Osteocyte (in vitro differentiated cells): ENCODE results near the gene MANF. TPM values are rescaled to one million over a fixed set of nuclear protein-coding genes. Genes with fewer than 3 reads are reported as not detected.

Experiments used
- DNase-seq: peaks from one replicate; pipeline ENCODE4 v3.0.0; 2021; ENCODE audit warnings: mixed read lengths; ENCODE audit not compliant: unreplicated experiment; ENCODE audit errors: extremely low spot score
- H3K27ac Mint-ChIP-seq: one replicate; pipeline ENCODE4 v1.8.0; 2021; ENCODE audit warnings: mild to moderate bottlenecking, mixed read lengths; ENCODE audit not compliant: unreplicated experiment
- H3K27me3 Mint-ChIP-seq: one replicate; pipeline ENCODE4 v1.8.0; 2021; ENCODE audit warnings: mixed read lengths; ENCODE audit not compliant: unreplicated experiment
- H3K36me3 Mint-ChIP-seq: one replicate; pipeline ENCODE4 v1.8.0; 2021; ENCODE audit warnings: mixed read lengths; ENCODE audit not compliant: unreplicated experiment
- H3K4me1 Mint-ChIP-seq: one replicate; pipeline ENCODE4 v1.8.0; 2021; ENCODE audit warnings: mixed read lengths; ENCODE audit not compliant: unreplicated experiment
- H3K4me3 Mint-ChIP-seq: one replicate; pipeline ENCODE4 v1.8.0; 2021; ENCODE audit warnings: mild to moderate bottlenecking, moderate library complexity, mixed read lengths; ENCODE audit not compliant: unreplicated experiment
- H3K9me3 Mint-ChIP-seq: one replicate; pipeline ENCODE4 v1.8.0; 2021; ENCODE audit warnings: mixed read lengths; ENCODE audit not compliant: unreplicated experiment
- total RNA-seq: library from RNA; stranded (reverse); gene quantifications from 2 replicates; pipeline ENCODE4 v1.2.1, GENCODE V29; 2021
- TF ChIP-seq, protein P1 (sequence below): fragments of 200-600 bp; sonication (generic); IDR thresholded peaks from 2 replicates; pipeline ENCODE4 v1.5.0; 2021; ENCODE audit warnings: antibody characterized with exemption, mild to moderate bottlenecking, moderate library complexity

MANF gene
- total RNA-seq, 1 donor from 2014 or later, result 94.8 TPM

DNA sequence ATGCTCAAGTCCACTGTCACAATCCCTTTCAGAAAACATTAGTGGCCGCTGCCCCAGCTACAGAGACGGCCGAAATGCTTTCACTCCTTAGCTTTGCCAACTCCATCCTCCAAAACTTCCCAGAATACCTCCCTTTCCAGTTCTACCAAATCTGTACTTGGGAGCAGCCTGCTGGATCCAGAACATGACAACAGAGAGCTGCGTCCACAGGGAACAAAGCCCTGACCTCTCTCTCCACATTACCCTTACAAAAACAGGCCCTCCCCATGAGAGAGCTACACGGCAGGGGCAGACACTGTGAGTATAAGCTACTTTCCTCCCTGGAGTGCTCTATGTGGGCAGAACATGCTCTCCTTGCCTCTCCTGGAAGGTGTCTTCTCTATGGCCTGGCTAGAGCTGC lies 12.3 kb downstream of the MANF start:
- TF ChIP-seq, protein P1, sequence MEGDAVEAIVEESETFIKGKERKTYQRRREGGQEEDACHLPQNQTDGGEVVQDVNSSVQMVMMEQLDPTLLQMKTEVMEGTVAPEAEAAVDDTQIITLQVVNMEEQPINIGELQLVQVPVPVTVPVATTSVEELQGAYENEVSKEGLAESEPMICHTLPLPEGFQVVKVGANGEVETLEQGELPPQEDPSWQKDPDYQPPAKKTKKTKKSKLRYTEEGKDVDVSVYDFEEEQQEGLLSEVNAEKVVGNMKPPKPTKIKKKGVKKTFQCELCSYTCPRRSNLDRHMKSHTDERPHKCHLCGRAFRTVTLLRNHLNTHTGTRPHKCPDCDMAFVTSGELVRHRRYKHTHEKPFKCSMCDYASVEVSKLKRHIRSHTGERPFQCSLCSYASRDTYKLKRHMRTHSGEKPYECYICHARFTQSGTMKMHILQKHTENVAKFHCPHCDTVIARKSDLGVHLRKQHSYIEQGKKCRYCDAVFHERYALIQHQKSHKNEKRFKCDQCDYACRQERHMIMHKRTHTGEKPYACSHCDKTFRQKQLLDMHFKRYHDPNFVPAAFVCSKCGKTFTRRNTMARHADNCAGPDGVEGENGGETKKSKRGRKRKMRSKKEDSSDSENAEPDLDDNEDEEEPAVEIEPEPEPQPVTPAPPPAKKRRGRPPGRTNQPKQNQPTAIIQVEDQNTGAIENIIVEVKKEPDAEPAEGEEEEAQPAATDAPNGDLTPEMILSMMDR, result no peak
- DNase-seq, result no peak
- Mint-ChIP-seq H3K4me1 (peaks cover 27% of the 10 kb centered on the region), H3K36me3 (peaks cover 34% of the 10 kb centered on the region), H3K4me3 (no peak overlapping the region), H3K27me3 (no peaks in the 10 kb centered on the region), H3K9me3 (no peaks in the 10 kb centered on the region), H3K27ac (peak overlapping the region; percentile 9)

DNA sequence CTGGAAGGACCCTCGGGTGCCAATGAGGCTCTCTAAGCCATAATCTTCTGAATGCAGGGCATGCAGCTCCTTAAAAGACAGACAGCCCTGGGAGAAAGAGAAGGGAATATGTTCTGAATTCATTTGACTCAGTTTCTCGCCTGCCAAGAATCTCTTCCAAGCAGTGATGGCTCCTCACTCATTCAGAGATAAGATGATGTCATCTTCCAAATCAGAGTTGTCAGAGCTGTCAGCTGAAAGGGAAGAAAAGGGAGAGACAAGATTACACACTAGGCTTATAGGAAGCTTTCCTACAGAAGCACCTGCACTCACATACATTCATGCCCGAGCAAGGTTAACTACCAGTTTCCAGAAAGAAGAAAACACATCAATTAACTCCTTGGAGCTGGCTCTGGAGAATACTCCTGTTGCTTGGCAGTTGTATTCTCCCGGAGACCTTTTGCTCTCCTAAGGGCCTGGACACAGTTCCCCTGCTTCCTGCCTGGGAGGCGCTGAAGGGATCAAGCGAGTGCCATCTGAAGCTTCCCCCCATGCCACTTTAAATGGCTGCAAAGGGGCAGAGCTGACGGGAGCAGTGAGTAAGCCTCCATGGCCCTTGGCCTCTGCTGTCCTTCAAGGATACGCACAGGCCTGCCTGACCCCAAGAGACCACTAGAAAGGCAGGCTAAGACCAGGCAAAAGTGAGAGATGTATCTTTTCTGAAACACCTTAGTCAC lies 13.7 kb downstream of the MANF start:
- H3K36me3 Mint-ChIP-seq, result peaks cover 31% of the 10 kb centered on the region
- H3K4me3 Mint-ChIP-seq, result no peak overlapping the region
- H3K4me1 Mint-ChIP-seq, result peaks cover 19% of the 10 kb centered on the region
- H3K27me3 Mint-ChIP-seq, result no peaks in the 10 kb centered on the region
- no peak for DNase-seq
- no peaks in the 10 kb centered on the region for H3K9me3 Mint-ChIP-seq
- TF ChIP-seq, protein P1, result no peak
- H3K27ac Mint-ChIP-seq, result peak overlapping the region; percentile 11

DNA sequence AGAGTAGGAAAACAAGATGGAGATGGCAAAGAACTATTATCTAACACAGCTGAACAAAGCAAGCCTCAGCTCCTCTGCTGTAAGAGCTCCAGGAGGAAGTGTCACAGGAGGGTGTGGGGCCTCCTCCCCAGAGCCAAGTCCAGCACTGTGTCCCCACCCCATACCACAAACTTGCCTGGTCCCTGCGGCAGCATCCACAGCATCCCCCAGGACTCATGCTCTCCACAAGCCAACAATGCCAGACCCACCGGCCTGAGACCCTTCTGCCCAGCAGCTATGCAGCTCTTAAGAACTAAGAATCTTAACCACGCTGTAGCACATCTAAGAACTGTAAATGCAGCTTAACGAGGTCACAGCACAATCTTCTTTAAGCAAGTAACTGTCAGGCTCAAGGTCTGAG lies 15.1 kb downstream of the MANF start:
- Mint-ChIP-seq H3K9me3 (no peaks in the 10 kb centered on the region), H3K27me3 (no peaks in the 10 kb centered on the region), H3K36me3 (peaks cover 23% of the 10 kb centered on the region), H3K27ac (no peak overlapping the region), H3K4me3 (no peak overlapping the region), H3K4me1 (peaks cover 8% of the 10 kb centered on the region)
- TF ChIP-seq, protein P1, result no peak
- no peak for DNase-seq

DNA sequence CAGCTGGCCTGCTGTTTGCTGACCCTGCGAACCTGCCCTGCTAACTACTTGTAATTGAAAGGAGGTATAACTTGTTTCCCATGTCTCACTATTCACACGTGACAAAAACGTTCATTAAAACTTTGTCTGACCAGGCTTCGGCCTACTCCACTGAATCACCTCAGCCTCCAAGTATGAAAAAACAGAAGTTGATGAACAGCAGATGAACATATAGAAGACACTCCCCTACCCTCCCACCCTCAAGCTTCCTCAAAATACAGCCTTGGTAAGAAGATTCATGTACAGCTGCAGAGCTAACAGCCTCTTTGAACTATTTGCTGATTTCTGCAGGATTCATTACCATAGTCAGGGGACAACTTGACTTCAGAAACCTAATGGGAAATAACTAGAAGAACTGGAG lies 16.6 kb downstream of the MANF start:
- H3K4me3 Mint-ChIP-seq, result no peak overlapping the region
- no peaks in the 10 kb centered on the region for H3K27me3 Mint-ChIP-seq
- H3K9me3 Mint-ChIP-seq, result no peaks in the 10 kb centered on the region
- TF ChIP-seq, protein P1, result no peak
- no peaks in the 10 kb centered on the region for H3K4me1 Mint-ChIP-seq
- no peak overlapping the region for H3K27ac Mint-ChIP-seq
- H3K36me3 Mint-ChIP-seq, result peaks cover 17% of the 10 kb centered on the region
- no peak for DNase-seq

DNA sequence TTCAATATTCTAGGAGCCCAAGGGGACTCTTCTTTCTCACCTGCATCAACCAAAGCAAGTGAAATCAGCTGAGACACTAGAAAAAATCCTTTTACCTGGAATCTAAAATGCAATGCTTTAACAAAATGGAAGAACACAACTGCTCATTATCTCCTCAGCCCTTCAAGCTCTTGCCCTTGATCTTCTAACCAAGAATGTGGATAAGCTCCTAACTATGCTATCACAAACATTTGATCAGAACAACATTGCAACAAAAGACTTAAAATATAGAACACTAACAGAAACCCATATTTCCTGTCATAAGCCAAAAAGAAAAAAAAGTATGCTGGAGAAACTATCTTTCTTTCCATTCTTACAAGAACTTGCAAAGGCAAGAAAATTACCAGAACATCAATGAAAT lies 18.6 kb downstream of the MANF start:
- no peaks in the 10 kb centered on the region for H3K9me3 Mint-ChIP-seq
- no peak for DNase-seq
- peaks cover 18% of the 10 kb centered on the region for H3K36me3 Mint-ChIP-seq
- no peaks in the 10 kb centered on the region for H3K27me3 Mint-ChIP-seq
- no peaks in the 10 kb centered on the region for H3K4me1 Mint-ChIP-seq
- no peak overlapping the region for H3K27ac Mint-ChIP-seq
- TF ChIP-seq, protein P1, result no peak
- no peak overlapping the region for H3K4me3 Mint-ChIP-seq
